ENCODE measurements around the gene PCDH12. TPM values are rescaled to one million over a fixed set of nuclear protein-coding genes. Genes with fewer than 3 reads are reported as not detected.

PCDH12 gene
- total and polyA plus RNA-seq, 4 donors, result 0.88 to 10.3 (median 4.5) TPM

DNA sequence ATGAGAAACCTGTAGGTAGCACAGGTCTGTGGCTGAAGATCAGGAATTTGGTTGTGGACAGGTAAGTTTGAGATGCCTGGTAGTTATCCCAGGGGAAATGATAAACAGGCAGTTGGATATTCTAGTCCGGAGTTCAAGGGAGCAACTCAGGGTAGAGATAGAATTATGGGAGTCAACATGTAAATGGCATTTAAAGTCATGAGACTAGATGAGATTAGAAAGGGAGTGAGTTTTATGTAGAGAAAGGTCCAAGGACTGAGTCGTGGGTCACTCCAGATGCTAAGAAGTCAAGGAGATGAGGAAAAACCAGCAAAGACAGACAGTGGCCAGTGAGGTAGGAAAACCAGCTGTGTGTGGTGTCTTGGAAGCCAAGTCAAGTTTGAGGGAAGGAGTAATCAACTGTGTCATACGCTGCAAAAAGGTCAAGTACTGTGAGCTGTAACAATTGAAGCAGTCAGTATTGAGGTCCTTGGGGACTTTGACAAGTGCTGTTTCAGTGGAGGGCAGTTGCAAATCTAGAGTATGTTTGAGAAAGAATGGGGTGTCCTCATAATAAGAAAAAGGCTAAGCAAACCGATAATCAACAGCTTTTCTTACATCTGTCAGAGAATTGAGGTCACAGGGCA is 36.6 kb upstream of the PCDH12 start:
- no peak for DNase-seq
- Histone ChIP-seq H3K9me3 (ENCODE audit: control insufficient read depth, low read length) (no peaks in the 10 kb centered on the region), H3K27me3 (ENCODE audit: control insufficient read depth in 1 of 2, insufficient read depth in 2 of 2, low read length in 1 of 2) (no peaks in the 10 kb centered on the region), H3K27ac (ENCODE audit: low read depth in 1 of 2, low read length in 2 of 2) (no peak overlapping the region), H3K36me3 (ENCODE audit: control insufficient read depth in 1 of 2, insufficient read depth in 2 of 2, low read length in 1 of 2) (peaks cover 0 to 3% of the 10 kb centered on the region in 2 donors), H3K4me3 (ENCODE audit: low read length in 2 of 2) (no peak overlapping the region), H3K4me1 (ENCODE audit: control insufficient read depth in 1 of 2, insufficient read depth in 2 of 2, low read length in 2 of 2) (no peaks in the 10 kb centered on the region)
- ATAC-seq (ENCODE audit: low FRiP score), result no peak
- intact Hi-C loops (cut with DNase I), result loop anchor here (5.0 to 10.0 kb wide), 3 partner anchors 148 to 710 kb away; no protein-coding TSS in a partner anchor
- 63 to 64% methylated on average over 4 of the region's 4 CpGs for WGBS, 2 donors

DNA sequence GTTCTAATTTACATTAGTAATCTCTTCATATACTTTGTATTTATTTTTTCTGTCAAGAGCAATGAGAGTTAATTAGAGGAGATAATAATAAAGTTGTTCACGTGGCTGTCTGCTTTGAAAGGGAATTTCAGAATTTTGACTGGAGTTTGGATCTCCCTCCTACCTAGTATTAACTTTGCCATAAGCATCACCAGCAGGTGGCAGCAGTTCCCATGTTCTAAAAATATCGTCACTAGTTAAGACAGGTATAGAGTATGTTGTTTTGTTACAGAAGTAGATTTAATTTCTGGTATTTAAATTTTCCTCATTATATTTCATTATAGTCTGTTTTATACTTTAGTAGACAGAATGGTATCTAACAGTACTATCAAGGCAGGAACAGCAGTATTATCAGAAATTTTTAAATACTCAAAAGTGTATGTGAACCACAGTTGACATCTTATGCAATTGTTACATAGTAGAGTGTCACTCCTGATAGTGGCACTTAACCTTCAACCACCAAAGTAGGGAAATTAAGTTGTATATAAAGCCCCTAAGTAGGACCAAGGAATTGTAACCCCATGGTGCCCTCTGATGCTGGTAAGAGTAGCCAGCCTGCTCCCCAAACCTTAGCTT is 34.5 kb upstream of the PCDH12 start:
- Histone ChIP-seq H3K36me3 (ENCODE audit: control insufficient read depth in 1 of 2, insufficient read depth in 2 of 2, low read length in 1 of 2) (peaks cover 0 to 3% of the 10 kb centered on the region in 2 donors), H3K27ac (ENCODE audit: low read depth in 1 of 2, low read length in 2 of 2) (no peak overlapping the region)
- intact Hi-C loops (cut with DNase I), result loop anchor here (5.0 to 10.0 kb wide), 3 partner anchors 150 to 712 kb away; no protein-coding TSS in a partner anchor

DNA sequence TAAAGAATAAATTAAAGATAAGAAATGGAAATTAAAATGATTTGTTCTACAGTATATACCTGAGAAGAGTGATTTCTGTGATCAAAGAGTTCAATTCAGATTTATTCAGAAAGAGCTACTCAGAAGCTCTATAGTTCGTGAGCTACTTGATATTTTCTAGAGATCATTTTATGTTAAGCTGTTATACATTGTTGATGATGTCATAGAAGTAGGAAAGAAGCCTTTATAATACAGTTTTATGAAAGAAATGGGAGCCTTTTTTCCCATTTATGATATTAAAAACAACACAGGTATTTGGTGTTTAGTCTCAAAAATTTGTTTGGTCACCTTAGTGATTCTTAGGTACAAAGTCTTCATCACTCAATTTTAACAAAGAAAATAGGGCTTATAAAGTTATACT is 31.7 kb upstream of the PCDH12 start:
- WGBS, 2 donors, result 0 to 1% methylated on average over 1 of the region's 1 CpG
- no peak overlapping the region for H3K27ac ChIP-seq (ENCODE audit: low read depth in 1 of 2, low read length in 2 of 2)
- no peaks in the 10 kb centered on the region for H3K27me3 ChIP-seq (ENCODE audit: control insufficient read depth in 1 of 2, insufficient read depth in 2 of 2, low read length in 1 of 2)
- DNase-seq (no peak), ATAC-seq (ENCODE audit: low FRiP score) (no peak)
- H3K4me1 ChIP-seq (ENCODE audit: control insufficient read depth in 1 of 2, insufficient read depth in 2 of 2, low read length in 2 of 2), result no peaks in the 10 kb centered on the region
- peaks cover 0 to 5% of the 10 kb centered on the region in 2 donors for H3K36me3 ChIP-seq (ENCODE audit: control insufficient read depth in 1 of 2, insufficient read depth in 2 of 2, low read length in 1 of 2)
- H3K4me3 ChIP-seq (ENCODE audit: low read length in 2 of 2), result no peak overlapping the region
- no peaks in the 10 kb centered on the region for H3K9me3 ChIP-seq (ENCODE audit: control insufficient read depth, low read length)
- intact Hi-C loops (cut with DNase I), result loop anchor here (5.0 to 10.0 kb wide), 3 partner anchors 153 to 715 kb away; no protein-coding TSS in a partner anchor

More for the DNA sequence above, 34.5 kb upstream of the PCDH12 start:
- no peaks in the 10 kb centered on the region for H3K9me3 ChIP-seq (ENCODE audit: control insufficient read depth, low read length)
- DNase-seq (peak; percentile 70 to 83), ATAC-seq (ENCODE audit: low FRiP score) (peak; percentile 70)
- WGBS, 2 donors, result 1 to 2% methylated on average over 2 of the region's 2 CpGs
- H3K4me1 ChIP-seq (ENCODE audit: control insufficient read depth in 1 of 2, insufficient read depth in 2 of 2, low read length in 2 of 2), result no peaks in the 10 kb centered on the region
- no peaks in the 10 kb centered on the region for H3K27me3 ChIP-seq (ENCODE audit: control insufficient read depth in 1 of 2, insufficient read depth in 2 of 2, low read length in 1 of 2)
- no peak overlapping the region for H3K4me3 ChIP-seq (ENCODE audit: low read length in 2 of 2)

DNA sequence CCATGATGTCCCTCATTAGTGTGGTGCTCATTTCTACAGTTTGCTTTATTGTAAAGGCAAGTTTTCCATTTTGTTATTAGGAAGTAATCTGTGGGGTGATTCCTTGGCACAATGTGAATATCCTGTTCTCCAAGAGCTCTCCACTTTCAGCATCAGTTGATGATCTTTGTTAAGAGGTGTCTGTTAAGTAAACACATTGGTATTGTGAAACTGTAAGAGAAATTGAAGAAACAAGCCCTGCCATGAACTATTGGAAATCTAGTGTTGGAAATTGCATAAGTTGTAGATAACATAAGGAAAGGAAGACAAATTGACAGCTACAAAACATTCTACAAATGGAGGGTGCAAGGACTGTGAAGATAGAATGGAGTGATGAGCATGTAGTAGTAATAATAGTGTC is 28.1 kb upstream of the PCDH12 start:
- DNase-seq (no peak), ATAC-seq (ENCODE audit: low FRiP score) (no peak)
- Histone ChIP-seq H3K27me3 (ENCODE audit: control insufficient read depth in 1 of 2, insufficient read depth in 2 of 2, low read length in 1 of 2) (no peaks in the 10 kb centered on the region), H3K9me3 (ENCODE audit: control insufficient read depth, low read length) (no peaks in the 10 kb centered on the region), H3K4me1 (ENCODE audit: control insufficient read depth in 1 of 2, insufficient read depth in 2 of 2, low read length in 2 of 2) (no peaks in the 10 kb centered on the region), H3K27ac (ENCODE audit: low read depth in 1 of 2, low read length in 2 of 2) (no peak overlapping the region), H3K4me3 (ENCODE audit: low read length in 2 of 2) (no peak overlapping the region), H3K36me3 (ENCODE audit: control insufficient read depth in 1 of 2, insufficient read depth in 2 of 2, low read length in 1 of 2) (peaks cover 2 to 9% of the 10 kb centered on the region in 2 donors)
- intact Hi-C loops (cut with DNase I), result no loop called here

DNA sequence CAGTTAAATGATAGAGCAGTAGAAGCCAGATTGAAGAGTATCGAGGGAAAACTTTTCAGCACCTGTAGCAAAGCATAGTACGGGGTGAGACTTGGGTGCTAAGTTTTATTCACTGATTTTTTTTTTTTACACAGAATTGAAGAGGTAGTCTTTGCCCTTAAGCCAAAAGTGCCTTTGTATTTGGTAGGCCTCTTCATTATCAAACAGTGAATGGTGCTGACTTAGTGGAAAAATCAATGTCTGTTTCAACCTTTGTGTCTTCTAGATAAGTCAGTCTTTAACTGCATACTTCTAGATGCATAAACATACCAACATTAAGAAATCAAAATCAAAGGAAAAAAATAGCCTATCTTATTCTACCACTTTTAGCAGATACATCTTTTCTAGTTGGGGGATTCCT is 24.6 kb upstream of the PCDH12 start:
- ATAC-seq (ENCODE audit: low FRiP score) (no peak), DNase-seq (no peak)
- Histone ChIP-seq H3K4me3 (ENCODE audit: low read length in 2 of 2) (no peak overlapping the region), H3K27me3 (ENCODE audit: control insufficient read depth in 1 of 2, insufficient read depth in 2 of 2, low read length in 1 of 2) (no peaks in the 10 kb centered on the region), H3K4me1 (ENCODE audit: control insufficient read depth in 1 of 2, insufficient read depth in 2 of 2, low read length in 2 of 2) (no peaks in the 10 kb centered on the region), H3K27ac (ENCODE audit: low read depth in 1 of 2, low read length in 2 of 2) (no peak overlapping the region), H3K36me3 (ENCODE audit: control insufficient read depth in 1 of 2, insufficient read depth in 2 of 2, low read length in 1 of 2) (peaks cover 12 to 23% of the 10 kb centered on the region in 2 donors), H3K9me3 (ENCODE audit: control insufficient read depth, low read length) (no peaks in the 10 kb centered on the region)
- WGBS, 2 donors, result 46 to 47% methylated on average over 2 of the region's 2 CpGs
- intact Hi-C loops (cut with DNase I), result no loop called here

DNA sequence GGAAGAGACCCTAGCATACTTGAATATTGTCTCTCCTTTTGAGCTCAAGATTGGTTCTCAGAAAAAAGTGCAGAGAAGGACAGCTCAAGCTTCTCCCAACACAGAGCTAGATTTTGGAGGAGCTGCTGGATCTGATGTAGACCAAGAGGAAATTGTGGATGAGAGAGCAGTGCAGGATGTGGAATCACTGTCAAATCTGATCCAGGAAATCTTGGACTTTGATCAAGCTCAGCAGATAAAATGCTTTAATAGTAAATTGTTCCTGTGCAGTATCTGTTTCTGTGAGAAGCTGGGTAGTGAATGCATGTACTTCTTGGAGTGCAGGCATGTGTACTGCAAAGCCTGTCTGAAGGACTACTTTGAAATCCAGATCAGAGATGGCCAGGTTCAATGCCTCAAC is 20.4 kb upstream of the PCDH12 start:
- Histone ChIP-seq H3K27ac (ENCODE audit: low read depth in 1 of 2, low read length in 2 of 2) (no peak overlapping the region), H3K36me3 (ENCODE audit: control insufficient read depth in 1 of 2, insufficient read depth in 2 of 2, low read length in 1 of 2) (peaks cover 10 to 20% of the 10 kb centered on the region in 2 donors), H3K4me3 (ENCODE audit: low read length in 2 of 2) (no peak overlapping the region), H3K4me1 (ENCODE audit: control insufficient read depth in 1 of 2, insufficient read depth in 2 of 2, low read length in 2 of 2) (no peaks in the 10 kb centered on the region), H3K9me3 (ENCODE audit: control insufficient read depth, low read length) (no peaks in the 10 kb centered on the region), H3K27me3 (ENCODE audit: control insufficient read depth in 1 of 2, insufficient read depth in 2 of 2, low read length in 1 of 2) (no peaks in the 10 kb centered on the region)
- intact Hi-C loops (cut with DNase I), result no loop called here
- ATAC-seq (ENCODE audit: low FRiP score) (no peak), DNase-seq (no peak)

DNA sequence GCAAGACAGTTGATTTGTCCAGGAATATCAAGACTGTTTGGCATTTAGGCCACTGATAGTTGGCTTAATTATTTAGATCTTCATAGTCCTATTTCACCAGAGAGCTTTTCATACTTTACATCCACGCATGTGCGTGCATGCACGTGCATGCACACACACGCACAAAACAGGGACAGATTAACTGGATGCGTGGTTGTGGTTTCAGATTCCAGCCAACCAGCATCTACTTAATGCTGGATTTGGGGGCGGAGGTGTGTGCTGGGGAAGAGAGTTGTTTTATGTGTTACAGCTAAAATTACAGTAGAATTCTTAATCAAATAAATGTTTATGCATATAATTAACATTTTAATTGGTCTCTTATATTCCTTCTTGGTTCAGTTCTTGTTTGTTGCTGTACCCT is 18.2 kb upstream of the PCDH12 start:
- no peaks in the 10 kb centered on the region for H3K4me1 ChIP-seq (ENCODE audit: control insufficient read depth in 1 of 2, insufficient read depth in 2 of 2, low read length in 2 of 2)
- intact Hi-C loops (cut with DNase I), result no loop called here
- H3K27me3 ChIP-seq (ENCODE audit: control insufficient read depth in 1 of 2, insufficient read depth in 2 of 2, low read length in 1 of 2), result no peaks in the 10 kb centered on the region
- no peak for ATAC-seq (ENCODE audit: low FRiP score)
- no peak overlapping the region for H3K4me3 ChIP-seq (ENCODE audit: low read length in 2 of 2)
- peaks cover 10 to 15% of the 10 kb centered on the region in 2 donors for H3K36me3 ChIP-seq (ENCODE audit: control insufficient read depth in 1 of 2, insufficient read depth in 2 of 2, low read length in 1 of 2)
- no peak for DNase-seq
- H3K27ac ChIP-seq (ENCODE audit: low read depth in 1 of 2, low read length in 2 of 2), result no peak overlapping the region
- no peaks in the 10 kb centered on the region for H3K9me3 ChIP-seq (ENCODE audit: control insufficient read depth, low read length)
- 93% methylated on average over 6 of the region's 6 CpGs for WGBS, 2 donors

DNA sequence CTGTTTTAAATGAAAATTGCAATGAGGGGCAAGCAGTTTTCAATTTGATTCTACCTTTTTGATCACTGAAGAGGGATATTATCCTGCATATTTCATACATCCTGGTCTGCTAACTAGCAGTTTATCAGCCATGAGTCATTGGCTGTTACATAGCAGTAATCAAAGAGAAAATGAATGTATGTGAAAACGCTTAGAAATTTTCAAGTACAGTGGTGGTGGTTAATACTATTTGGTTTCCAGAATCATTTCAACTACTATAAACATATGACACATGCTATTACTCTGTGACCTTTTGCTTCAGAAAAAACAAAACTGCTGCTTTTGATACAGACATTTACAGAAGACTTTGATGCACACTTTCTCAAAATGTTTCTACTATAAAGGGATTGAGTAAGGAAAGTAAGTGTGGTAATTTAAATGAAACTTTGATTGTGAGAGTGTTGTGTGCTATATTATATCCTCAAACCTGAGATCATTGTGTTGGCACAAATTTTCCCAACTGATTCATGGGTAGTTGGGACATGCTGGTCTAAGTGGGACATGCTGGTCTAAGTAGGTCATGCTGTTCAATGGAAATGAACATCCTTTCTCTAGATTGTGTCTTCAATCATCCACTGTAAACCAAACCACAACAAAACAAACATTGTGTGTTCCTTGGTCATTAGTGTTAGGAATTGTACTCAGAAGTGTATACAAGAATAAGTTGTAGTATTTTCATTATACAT is 16.0 kb upstream of the PCDH12 start:
- WGBS, 2 donors, result 69 to 80% methylated on average over 1 of the region's 1 CpG

More for the DNA sequence above, 16.0 kb upstream of the PCDH12 start:
- DNase-seq, result no peak
- peaks cover 4 to 8% of the 10 kb centered on the region in 2 donors for H3K36me3 ChIP-seq (ENCODE audit: control insufficient read depth in 1 of 2, insufficient read depth in 2 of 2, low read length in 1 of 2)
- no peak overlapping the region for H3K4me3 ChIP-seq (ENCODE audit: low read length in 2 of 2)
- intact Hi-C loops (cut with DNase I), result no loop called here
- H3K27ac ChIP-seq (ENCODE audit: low read depth in 1 of 2, low read length in 2 of 2), result no peak overlapping the region
- H3K4me1 ChIP-seq (ENCODE audit: control insufficient read depth in 1 of 2, insufficient read depth in 2 of 2, low read length in 2 of 2), result peaks cover 0 to 3% of the 10 kb centered on the region in 2 donors
- H3K27me3 ChIP-seq (ENCODE audit: control insufficient read depth in 1 of 2, insufficient read depth in 2 of 2, low read length in 1 of 2), result no peaks in the 10 kb centered on the region
- H3K9me3 ChIP-seq (ENCODE audit: control insufficient read depth, low read length), result no peaks in the 10 kb centered on the region
- ATAC-seq (ENCODE audit: low FRiP score), result no peak
